Measurements from ENCODE around the gene SLC2A11.

- no peak for TF ChIP-seq ZNF274 (IDR thresholded peaks at IDR 0.05; ENCODE audit: low read depth, low read length)
- no peak for TF ChIP-seq SUZ12 (IDR thresholded peaks at IDR 0.05; ENCODE audit: extremely low read depth, insufficient read depth, insufficient read length)
- no peak for TF ChIP-seq YY1 (IDR thresholded peaks at IDR 0.05; ENCODE audit: insufficient read depth, insufficient read length)
These were observed 25.9 kb upstream of the SLC2A11 start for GRCh38 chr22:23831781-23832180.
